HepG2 (cell line): ENCODE measurements around the gene MPO. TPM values are rescaled to one million over a fixed set of nuclear protein-coding genes. Genes with fewer than 3 reads are reported as not detected.

Source experiments
- ATAC-seq: fragments of 200-7000 bp; cut with Tn5 transposase; 3 replicates; pipeline ENCODE4 v1.9.1; 2020; ENCODE audit warnings: mild to moderate bottlenecking, moderate library complexity
- BruUV-seq: library from RNA; stranded (reverse); fragments of 400-500 nt; replicated peaks from 2 replicates; lab custom pipeline; 2021; lab: Mats Ljungman, UMichigan
- CTCF ChIA-PET: fragments of 300-600 bp; formaldehyde crosslinking; extraction: SDS; loops from one replicate; lab custom pipeline; 2021; ENCODE audit warnings: low total read pairs, inconsistent platforms, low intra/inter-chr PET ratio; lab: Yijun Ruan, JAX
- POLR2A ChIA-PET: fragments of 350-600 bp; sonication (Branson Sonifier 250); formaldehyde crosslinking; loops from one replicate; lab custom pipeline; 2020; ENCODE audit warnings: antibody characterized with exemption, inconsistent platforms; lab: Yijun Ruan, JAX
- DNase-seq: peaks from one replicate; pipeline ENCODE4 v3.0.0-alpha.2; 2015; ENCODE audit warnings: low spot score
- FAIRE-seq: peaks from 3 replicates; lab custom pipeline; 2011; peaks lifted over from hg19 to GRCh38; lab: Jason Lieb, UNC
- H2AFZ ChIP-seq: one replicate; pipeline ENCODE4 v1.6.1; 2011; ENCODE audit warnings: low read length, inconsistent platforms
- H3K27ac ChIP-seq: fragments of 300-600 bp; 3 replicates; pipeline ENCODE4 v1.8.0; 2011; ENCODE audit warnings: mixed run types, mild to moderate bottlenecking, mixed read lengths, low read length, inconsistent platforms; ENCODE audit not compliant: insufficient read depth; ENCODE audit errors: extremely low read length
- H3K27me3 ChIP-seq, 2 experiments: fragments of 200-600 bp in 1 of 2; 2 replicates in 1 of 2; 3 replicates in 1 of 2; pipeline versions ENCODE4 v1.6.0 to v1.8.0; 2011; ENCODE audit warnings: low read length in 2 of 2, mild to moderate bottlenecking in 2 of 2, moderate library complexity in 2 of 2, inconsistent platforms in 1 of 2; ENCODE audit not compliant: insufficient read depth in 2 of 2, control insufficient read depth in 1 of 2
- H3K36me3 ChIP-seq, 2 experiments: fragments of 200-600 bp in 1 of 2; replicated peaks in 1 of 2; 2 replicates in 1 of 2; 3 replicates in 1 of 2; pipeline versions ENCODE4 v1.5.1 to v1.8.0; 2011; ENCODE audit warnings: low read length in 2 of 2, inconsistent platforms in 1 of 2; ENCODE audit not compliant: insufficient read depth in 2 of 2, control insufficient read depth in 1 of 2
- H3K4me1 ChIP-seq: 2 replicates; pipeline ENCODE4 v1.5.1; 2012; ENCODE audit warnings: low read length, inconsistent platforms; ENCODE audit not compliant: insufficient read depth
- H3K4me2 ChIP-seq: 2 replicates; pipeline ENCODE4 v1.6.0; 2011; ENCODE audit warnings: low read depth, low read length, inconsistent platforms
- H3K4me3 ChIP-seq, 3 experiments: fragments of 200-600 bp in 1 of 3; sonication (generic), shearing (Covaris generic) in 1 of 3; replicated peaks in 1 of 3; 2 replicates each; pipeline ENCODE4 v1.5.1; 2011 to 2016; ENCODE audit warnings: low read length in 3 of 3, inconsistent platforms in 2 of 3, low read depth in 2 of 3, mild to moderate bottlenecking in 2 of 3, control low read depth in 1 of 3, mixed read lengths in 1 of 3; ENCODE audit not compliant: insufficient read depth in 1 of 3
- H3K79me2 ChIP-seq: one replicate; pipeline ENCODE4 v1.6.1; 2011; ENCODE audit warnings: low read length, inconsistent platforms; ENCODE audit not compliant: insufficient read depth
- H3K9ac ChIP-seq: 2 replicates; pipeline ENCODE4 v1.6.0; 2011; ENCODE audit warnings: mild to moderate bottlenecking, low read depth, low read length, inconsistent platforms; ENCODE audit not compliant: insufficient read depth
- H3K9me3 ChIP-seq: 2 replicates; pipeline ENCODE4 v1.5.1; 2012; ENCODE audit warnings: mild to moderate bottlenecking, low read length
- H4K20me1 ChIP-seq: 2 replicates; pipeline ENCODE4 v1.6.0; 2011; ENCODE audit warnings: inconsistent platforms, mild to moderate bottlenecking, low read length, moderate library complexity; ENCODE audit not compliant: insufficient read depth
- HNF4G ChIP-seq, 2 experiments: sonication (generic) in 1 of 2; formaldehyde crosslinking in 1 of 2; IDR thresholded peaks; 2 replicates each; pipeline versions ENCODE4 v1.4.0 to v1.6.1; 2011 to 2020; ENCODE audit warnings: borderline replicate concordance in 2 of 2, low read depth in 2 of 2, mild to moderate bottlenecking in 2 of 2, low read length in 1 of 2, missing genetic modification reagents in 1 of 2, moderate library complexity in 1 of 2
- MAFG ChIP-seq: sonication (generic); formaldehyde crosslinking; IDR thresholded peaks from 2 replicates; pipeline ENCODE4 v1.5.1; 2020; ENCODE audit warnings: mild to moderate bottlenecking, missing genetic modification reagents
- POLR2AphosphoS2 ChIP-seq: IDR thresholded peaks from 2 replicates; pipeline ENCODE4 v1.6.1; 2011; ENCODE audit warnings: low read depth, low read length, improper control_type of control experiment
- WGBS: methylation state at CpG from one replicate; pipeline ENCODE4 v1.1.6; 2017; ENCODE audit warnings: low lambda C conversion rate; 5-methylcytosine and 5-hydroxymethylcytosine counted together
- in situ Hi-C: cut with HindIII; loops from 2 replicates; pipeline ENCODE4 v1.10.0; 2017; ENCODE audit warnings: low pct_unique_long_range_greater_than_20kb; ENCODE audit not compliant: extremely low pct_ligation_motif_present
- intact Hi-C: fragments of 100-400 bp; cut with micrococcal nuclease; formaldehyde crosslinking; loops from one replicate; pipeline ENCODE4 v1.10.0; 2022; ENCODE audit not compliant: unreplicated experiment
- polyA plus RNA-seq, 8 experiments: library from polyadenylated mRNA; depleted of rRNA in 3 of 8; stranded (reverse) in 7 of 8; unstranded in 1 of 8; fragments of >200 nt; fragmentation: Illumina TruSeq in 4 of 8; extraction: Trizol in 4 of 8; gene quantifications; 2 replicates each; pipeline versions ENCODE4 v1.2.1 to v1.2.3, GENCODE V29; 2011 to 2016; ENCODE audit warnings: low read depth in 4 of 8, missing spikeins in 1 of 8, mixed read lengths in 1 of 8; ENCODE audit not compliant: insufficient read depth in 1 of 8
- total RNA-seq, 5 experiments: library from RNA; depleted of rRNA; stranded (reverse); fragments of >200 nt; fragmentation: Illumina TruSeq; extraction: Trizol; gene quantifications; 2 replicates each; pipeline ENCODE4 v1.2.3, GENCODE V29; 2016; ENCODE audit warnings: low read depth in 1 of 5
- TF ChIP-seq, protein P1 (sequence below), 2 experiments: sonication (generic) in 1 of 2; formaldehyde crosslinking in 1 of 2; IDR thresholded peaks; 2 replicates each; pipeline versions ENCODE4 v1.6.1 to v1.9.0; 2014 to 2022; ENCODE audit warnings: antibody characterized with exemption in 1 of 2, borderline replicate concordance in 1 of 2, inconsistent platforms in 1 of 2, low read depth in 1 of 2, missing genetic modification reagents in 1 of 2
- TF ChIP-seq, protein P2 (sequence below): sonication (generic); formaldehyde crosslinking; IDR thresholded peaks from 2 replicates; pipeline ENCODE4 v1.5.1; 2020; ENCODE audit warnings: mild to moderate bottlenecking, missing genetic modification reagents, moderate library complexity

The MPO gene
- total and polyA plus RNA-seq, 2 of the 13 experiments (the other 11 are each of a cell fraction or from before 2014, with no cell fraction given), result not detected

DNA sequence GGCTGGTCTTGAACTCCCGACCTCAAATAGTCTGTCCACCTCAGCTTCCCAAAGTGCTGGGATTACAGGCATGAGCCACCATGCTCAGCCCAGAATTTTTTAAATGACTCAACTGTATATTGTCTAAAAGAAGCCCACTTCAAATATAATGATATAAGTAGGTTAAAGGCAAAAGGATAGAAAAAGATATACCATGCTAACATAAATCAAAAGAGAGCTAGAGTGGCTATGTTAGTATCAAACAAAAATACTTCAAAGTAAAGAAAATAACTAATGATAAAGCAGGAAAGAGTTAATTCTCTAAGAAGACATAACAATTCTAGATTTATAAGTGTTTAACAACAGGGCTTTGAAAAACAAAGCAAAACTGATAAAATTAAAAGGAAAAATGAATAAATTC lies 13.3 kb upstream of the MPO start:
- TF ChIP-seq, protein P1, sequence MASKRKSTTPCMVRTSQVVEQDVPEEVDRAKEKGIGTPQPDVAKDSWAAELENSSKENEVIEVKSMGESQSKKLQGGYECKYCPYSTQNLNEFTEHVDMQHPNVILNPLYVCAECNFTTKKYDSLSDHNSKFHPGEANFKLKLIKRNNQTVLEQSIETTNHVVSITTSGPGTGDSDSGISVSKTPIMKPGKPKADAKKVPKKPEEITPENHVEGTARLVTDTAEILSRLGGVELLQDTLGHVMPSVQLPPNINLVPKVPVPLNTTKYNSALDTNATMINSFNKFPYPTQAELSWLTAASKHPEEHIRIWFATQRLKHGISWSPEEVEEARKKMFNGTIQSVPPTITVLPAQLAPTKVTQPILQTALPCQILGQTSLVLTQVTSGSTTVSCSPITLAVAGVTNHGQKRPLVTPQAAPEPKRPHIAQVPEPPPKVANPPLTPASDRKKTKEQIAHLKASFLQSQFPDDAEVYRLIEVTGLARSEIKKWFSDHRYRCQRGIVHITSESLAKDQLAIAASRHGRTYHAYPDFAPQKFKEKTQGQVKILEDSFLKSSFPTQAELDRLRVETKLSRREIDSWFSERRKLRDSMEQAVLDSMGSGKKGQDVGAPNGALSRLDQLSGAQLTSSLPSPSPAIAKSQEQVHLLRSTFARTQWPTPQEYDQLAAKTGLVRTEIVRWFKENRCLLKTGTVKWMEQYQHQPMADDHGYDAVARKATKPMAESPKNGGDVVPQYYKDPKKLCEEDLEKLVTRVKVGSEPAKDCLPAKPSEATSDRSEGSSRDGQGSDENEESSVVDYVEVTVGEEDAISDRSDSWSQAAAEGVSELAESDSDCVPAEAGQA (IDR thresholded peaks at IDR 0.05; ENCODE audit: low read depth), result no peak
- TF ChIP-seq, protein P1 (CRISPR knock-in tag; IDR thresholded peaks at IDR 0.05; ENCODE audit: borderline replicate concordance), result no peak
- no peak for TF ChIP-seq HNF4G (IDR thresholded peaks at IDR 0.05; ENCODE audit: borderline replicate concordance, low read depth, low read length)
- no peak for TF ChIP-seq HNF4G (CRISPR knock-in tag; IDR thresholded peaks at IDR 0.05; ENCODE audit: borderline replicate concordance, low read depth)
- no peak for TF ChIP-seq POLR2AphosphoS2
- TF ChIP-seq, protein P2, sequence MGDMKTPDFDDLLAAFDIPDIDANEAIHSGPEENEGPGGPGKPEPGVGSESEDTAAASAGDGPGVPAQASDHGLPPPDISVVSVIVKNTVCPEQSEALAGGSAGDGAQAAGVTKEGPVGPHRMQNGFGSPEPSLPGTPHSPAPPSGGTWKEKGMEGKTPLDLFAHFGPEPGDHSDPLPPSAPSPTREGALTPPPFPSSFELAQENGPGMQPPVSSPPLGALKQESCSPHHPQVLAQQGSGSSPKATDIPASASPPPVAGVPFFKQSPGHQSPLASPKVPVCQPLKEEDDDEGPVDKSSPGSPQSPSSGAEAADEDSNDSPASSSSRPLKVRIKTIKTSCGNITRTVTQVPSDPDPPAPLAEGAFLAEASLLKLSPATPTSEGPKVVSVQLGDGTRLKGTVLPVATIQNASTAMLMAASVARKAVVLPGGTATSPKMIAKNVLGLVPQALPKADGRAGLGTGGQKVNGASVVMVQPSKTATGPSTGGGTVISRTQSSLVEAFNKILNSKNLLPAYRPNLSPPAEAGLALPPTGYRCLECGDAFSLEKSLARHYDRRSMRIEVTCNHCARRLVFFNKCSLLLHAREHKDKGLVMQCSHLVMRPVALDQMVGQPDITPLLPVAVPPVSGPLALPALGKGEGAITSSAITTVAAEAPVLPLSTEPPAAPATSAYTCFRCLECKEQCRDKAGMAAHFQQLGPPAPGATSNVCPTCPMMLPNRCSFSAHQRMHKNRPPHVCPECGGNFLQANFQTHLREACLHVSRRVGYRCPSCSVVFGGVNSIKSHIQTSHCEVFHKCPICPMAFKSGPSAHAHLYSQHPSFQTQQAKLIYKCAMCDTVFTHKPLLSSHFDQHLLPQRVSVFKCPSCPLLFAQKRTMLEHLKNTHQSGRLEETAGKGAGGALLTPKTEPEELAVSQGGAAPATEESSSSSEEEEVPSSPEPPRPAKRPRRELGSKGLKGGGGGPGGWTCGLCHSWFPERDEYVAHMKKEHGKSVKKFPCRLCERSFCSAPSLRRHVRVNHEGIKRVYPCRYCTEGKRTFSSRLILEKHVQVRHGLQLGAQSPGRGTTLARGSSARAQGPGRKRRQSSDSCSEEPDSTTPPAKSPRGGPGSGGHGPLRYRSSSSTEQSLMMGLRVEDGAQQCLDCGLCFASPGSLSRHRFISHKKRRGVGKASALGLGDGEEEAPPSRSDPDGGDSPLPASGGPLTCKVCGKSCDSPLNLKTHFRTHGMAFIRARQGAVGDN, result no peak
- no peak for TF ChIP-seq MAFG (CRISPR knock-in tag)
- ChIA-PET CTCF (no interaction called here), POLR2A (no interaction called here)
- 5% methylated on average over 1 of the region's 1 CpG for WGBS
- no peaks in the 10 kb centered on the region for H4K20me1 ChIP-seq
- H3K36me3 ChIP-seq, result no peaks in the 10 kb centered on the region
- H3K9me3 ChIP-seq, result no peaks in the 10 kb centered on the region
- no peak overlapping the region for H3K4me3 ChIP-seq
- H2AFZ ChIP-seq, result no peak overlapping the region
- no TSS peak for BruUV-seq
- H3K9ac ChIP-seq, result no peak overlapping the region
- no peak overlapping the region for H3K4me2 ChIP-seq
- DNase-seq (no peak), FAIRE-seq (no peak), ATAC-seq (no peak)
- H3K27me3 ChIP-seq, result peaks cover 0 to 23% of the 10 kb centered on the region in 2 experiments; a peak in 3 of 5 replicates
- no peaks in the 10 kb centered on the region for H3K4me1 ChIP-seq
- in situ Hi-C loops, result no loop called here
- H3K27ac ChIP-seq, result no peak overlapping the region
- H3K79me2 ChIP-seq, result no peaks in the 10 kb centered on the region
- intact Hi-C loops, result no loop called here
